ENCODE measurements around the gene ZNF804B. TPM values are rescaled to one million over a fixed set of nuclear protein-coding genes. Genes with fewer than 3 reads are reported as not detected.

ZNF804B gene
- total RNA-seq, 1 donor from 2014 or later: 0.07 TPM

DNA sequence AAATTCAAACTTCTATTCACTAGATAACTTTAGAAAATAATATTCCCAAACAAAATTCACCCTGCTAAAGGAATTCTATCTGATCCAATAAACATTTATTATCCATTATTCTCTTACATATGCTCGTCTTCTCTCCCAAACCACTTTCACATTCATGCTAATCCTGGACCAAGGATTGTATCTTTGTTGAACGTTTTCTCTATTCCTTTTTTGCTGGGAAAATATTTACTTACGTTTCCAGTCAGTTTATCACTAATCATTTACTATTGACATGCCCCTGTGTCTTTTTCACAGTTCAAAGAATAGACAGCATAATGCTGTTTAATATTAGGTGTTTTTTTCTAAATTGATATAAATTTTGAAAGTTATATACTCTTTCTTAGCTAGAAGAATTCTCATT lies 32.9 kb downstream of the ZNF804B start:
- no peaks in the 10 kb centered on the region for H3K27me3 Mint-ChIP-seq
- DNase-seq (ENCODE audit: extremely low spot score, unreplicated experiment): no peak
- no peaks in the 10 kb centered on the region for H3K4me1 Mint-ChIP-seq (ENCODE audit: unreplicated experiment)

DNA sequence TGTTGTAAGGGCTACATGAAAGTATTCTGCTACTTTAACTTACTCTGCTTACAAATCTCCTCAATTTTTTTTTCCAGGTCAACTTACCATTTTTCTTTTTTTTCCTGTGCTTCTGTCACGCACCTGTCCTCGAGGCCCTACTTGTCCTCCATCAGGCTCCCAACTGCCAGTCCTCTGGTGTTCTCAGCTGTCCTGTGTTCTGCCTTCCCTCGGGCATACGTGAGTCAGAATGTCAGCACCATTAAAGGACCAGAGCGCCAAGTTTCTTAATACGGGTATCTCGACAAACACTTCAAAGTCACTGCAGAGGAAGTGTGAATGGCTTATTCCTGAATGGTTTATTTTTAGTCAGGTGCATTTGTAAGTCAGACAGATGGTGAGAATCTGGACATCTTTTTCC lies 36.1 kb downstream of the ZNF804B start, which contains the start of gene TEX47:
TEX47 (minus strand) TSS at position 185 of the 400 bp plus-strand sequence. CDS start 795 bp downstream, outside the sequence.
- Mint-ChIP-seq H3K27ac (no peak within 1 kb of the TSS), H3K4me1 (ENCODE audit: unreplicated experiment) (no peaks in the 10 kb centered on the region), H3K27me3 (no peaks in the 10 kb centered on the region), H3K4me3 (no peak within 1 kb of the TSS), H3K36me3 (no peaks in the 10 kb centered on the region), H3K9me3 (no peaks in the 10 kb centered on the region)
- TF ChIP-seq, protein P1, sequence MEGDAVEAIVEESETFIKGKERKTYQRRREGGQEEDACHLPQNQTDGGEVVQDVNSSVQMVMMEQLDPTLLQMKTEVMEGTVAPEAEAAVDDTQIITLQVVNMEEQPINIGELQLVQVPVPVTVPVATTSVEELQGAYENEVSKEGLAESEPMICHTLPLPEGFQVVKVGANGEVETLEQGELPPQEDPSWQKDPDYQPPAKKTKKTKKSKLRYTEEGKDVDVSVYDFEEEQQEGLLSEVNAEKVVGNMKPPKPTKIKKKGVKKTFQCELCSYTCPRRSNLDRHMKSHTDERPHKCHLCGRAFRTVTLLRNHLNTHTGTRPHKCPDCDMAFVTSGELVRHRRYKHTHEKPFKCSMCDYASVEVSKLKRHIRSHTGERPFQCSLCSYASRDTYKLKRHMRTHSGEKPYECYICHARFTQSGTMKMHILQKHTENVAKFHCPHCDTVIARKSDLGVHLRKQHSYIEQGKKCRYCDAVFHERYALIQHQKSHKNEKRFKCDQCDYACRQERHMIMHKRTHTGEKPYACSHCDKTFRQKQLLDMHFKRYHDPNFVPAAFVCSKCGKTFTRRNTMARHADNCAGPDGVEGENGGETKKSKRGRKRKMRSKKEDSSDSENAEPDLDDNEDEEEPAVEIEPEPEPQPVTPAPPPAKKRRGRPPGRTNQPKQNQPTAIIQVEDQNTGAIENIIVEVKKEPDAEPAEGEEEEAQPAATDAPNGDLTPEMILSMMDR (conservative IDR thresholded peaks at IDR 0.05): no peak
- no peak for DNase-seq (ENCODE audit: extremely low spot score, unreplicated experiment)

More for the DNA sequence above, 32.9 kb downstream of the ZNF804B start:
- TF ChIP-seq, protein P1 (conservative IDR thresholded peaks at IDR 0.05): no peak
- Mint-ChIP-seq H3K36me3 (no peaks in the 10 kb centered on the region), H3K27ac (no peak overlapping the region), H3K4me3 (no peak overlapping the region), H3K9me3 (no peaks in the 10 kb centered on the region)

DNA sequence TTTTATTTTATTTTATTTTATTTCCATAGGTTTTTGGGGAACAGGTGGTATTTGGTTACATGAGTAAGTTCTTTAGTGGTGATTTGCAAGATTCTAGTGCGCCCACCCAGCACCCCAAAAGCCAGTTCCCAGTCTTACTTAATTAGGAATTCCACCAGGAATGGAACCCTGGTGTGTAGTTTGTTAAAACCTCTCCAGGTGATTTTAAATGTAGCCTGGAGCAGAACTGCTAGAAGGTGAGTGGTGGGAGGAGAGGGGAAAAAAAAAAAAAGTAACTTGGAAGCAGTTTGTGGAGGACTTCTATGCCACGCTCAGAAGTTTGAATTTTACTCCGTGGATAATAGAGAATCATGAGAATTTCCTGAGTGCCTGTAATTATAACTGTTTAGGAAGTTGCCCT lies 41.5 kb downstream of the ZNF804B start:
- Mint-ChIP-seq H3K9me3 (no peaks in the 10 kb centered on the region), H3K4me1 (ENCODE audit: unreplicated experiment) (no peaks in the 10 kb centered on the region), H3K27me3 (no peaks in the 10 kb centered on the region), H3K36me3 (no peaks in the 10 kb centered on the region), H3K27ac (no peak overlapping the region), H3K4me3 (no peak overlapping the region)
- no peak for DNase-seq (ENCODE audit: extremely low spot score, unreplicated experiment)
- TF ChIP-seq, protein P1 (conservative IDR thresholded peaks at IDR 0.05): no peak

DNA sequence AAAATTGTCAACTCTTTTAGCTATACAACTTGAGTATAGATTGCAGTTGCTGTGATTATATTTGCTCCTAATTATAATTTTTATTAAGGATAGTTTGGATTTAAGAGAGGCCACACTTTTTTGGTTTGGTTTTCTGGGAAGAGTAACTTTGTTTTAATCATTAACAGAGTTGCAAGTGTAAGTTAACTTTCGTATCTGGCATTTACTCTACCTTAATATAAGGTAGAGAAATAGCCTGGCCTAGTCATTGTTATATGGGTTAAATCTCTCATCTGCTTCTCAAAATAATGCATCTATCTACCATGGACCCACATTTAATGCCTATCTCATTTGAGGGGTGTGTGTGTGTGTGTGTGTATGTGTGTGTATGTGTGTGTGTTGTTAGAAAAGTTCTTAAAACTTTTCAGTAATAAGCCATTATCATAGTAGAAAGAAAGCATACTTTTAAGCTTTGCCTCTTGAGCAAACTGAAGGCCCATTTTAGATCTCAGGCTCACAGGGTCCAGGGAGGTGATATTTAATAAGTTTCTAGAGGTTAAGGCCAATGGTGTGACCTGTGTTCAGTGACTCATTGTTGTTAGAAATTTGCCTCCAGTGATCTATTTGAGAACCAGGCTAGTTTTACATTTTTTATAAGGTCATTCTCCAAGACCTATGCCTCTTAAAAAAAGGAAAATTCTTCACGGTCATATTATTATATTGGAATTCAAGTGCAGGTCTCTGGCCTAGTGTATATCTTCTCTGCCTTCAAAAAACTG lies 47.0 kb downstream of the ZNF804B start:
- no peak for DNase-seq (ENCODE audit: extremely low spot score, unreplicated experiment)
- Mint-ChIP-seq H3K27ac (no peak overlapping the region), H3K4me1 (ENCODE audit: unreplicated experiment) (no peaks in the 10 kb centered on the region), H3K9me3 (no peaks in the 10 kb centered on the region), H3K4me3 (no peak overlapping the region), H3K27me3 (no peaks in the 10 kb centered on the region), H3K36me3 (no peaks in the 10 kb centered on the region)
- TF ChIP-seq, protein P1 (conservative IDR thresholded peaks at IDR 0.05): no peak

DNA sequence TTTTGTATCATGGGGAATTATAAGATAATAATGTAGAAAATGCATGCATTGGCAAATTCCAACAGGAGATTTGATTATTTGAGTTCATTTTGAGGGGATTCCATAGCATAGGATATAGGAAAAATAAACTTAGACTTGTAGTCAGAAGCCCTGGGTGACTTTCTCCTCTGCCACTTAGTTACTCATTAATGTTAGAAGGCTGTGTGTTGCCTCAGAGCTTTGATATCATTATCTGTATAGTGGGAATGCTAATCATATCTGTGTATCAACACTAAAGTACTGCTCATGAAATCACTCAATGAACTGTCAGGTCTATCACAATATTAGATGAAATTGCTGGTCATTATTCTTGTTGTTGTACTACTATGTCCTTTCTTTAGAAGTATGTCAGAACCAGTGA lies 59.1 kb downstream of the ZNF804B start:
- no peak overlapping the region for H3K4me3 Mint-ChIP-seq
- H3K9me3 Mint-ChIP-seq: no peaks in the 10 kb centered on the region
- H3K4me1 Mint-ChIP-seq (ENCODE audit: unreplicated experiment): no peaks in the 10 kb centered on the region
- H3K36me3 Mint-ChIP-seq: no peaks in the 10 kb centered on the region
- H3K27me3 Mint-ChIP-seq: no peaks in the 10 kb centered on the region
- TF ChIP-seq, protein P1 (conservative IDR thresholded peaks at IDR 0.05): no peak
- no peak overlapping the region for H3K27ac Mint-ChIP-seq
- DNase-seq (ENCODE audit: extremely low spot score, unreplicated experiment): no peak
